Thyroid gland (tissue), 4 donors: ENCODE measurements around the gene RELT. TPM values are rescaled to one million over a fixed set of nuclear protein-coding genes. Genes with fewer than 3 reads are reported as not detected.

Experiments
- DNase-seq, 2 donors: peaks; one replicate each; pipeline ENCODE4 v3.0.0-alpha.2; 2019
- H3K27ac ChIP-seq, 3 donors: fragments of 200-600 bp; sonication (generic); 1 replicate in 2 of 3; 2 replicates in 1 of 3; pipeline ENCODE4 v1.5.1; 2016 to 2019; ENCODE audit warnings: mild to moderate bottlenecking in 1 of 3, moderate library complexity in 1 of 3
- H3K27me3 ChIP-seq: fragments of 200-600 bp; sonication (generic); one replicate; pipeline ENCODE4 v1.5.1; 2019
- H3K36me3 ChIP-seq, 2 donors: fragments of 200-600 bp; sonication (generic); one replicate each; pipeline ENCODE4 v1.5.1; 2016 to 2019
- H3K4me1 ChIP-seq, 2 donors: fragments of 200-600 bp; sonication (generic); one replicate each; pipeline ENCODE4 v1.5.1; 2017 to 2019
- H3K4me3 ChIP-seq, 3 donors: fragments of 200-600 bp; sonication (generic); replicated peaks in 1 of 3; 1 replicate in 2 of 3; 2 replicates in 1 of 3; pipeline ENCODE4 v1.5.1; 2016; ENCODE audit warnings: mild to moderate bottlenecking in 1 of 3
- H3K9me3 ChIP-seq: fragments of 200-600 bp; sonication (generic); one replicate; pipeline ENCODE4 v1.5.1; 2017
- POLR2A ChIP-seq, 2 donors: fragments of 450-650 bp; IDR thresholded peaks; one replicate each; pipeline ENCODE4 v1.6.1; 2017; ENCODE audit warnings: antibody characterized with exemption in 2 of 2, mild to moderate bottlenecking in 2 of 2, moderate library complexity in 1 of 2
- WGBS, 2 donors: methylation state at CpG; one replicate each; pipeline ENCODE4 v1.1.5; 2017; 5-methylcytosine and 5-hydroxymethylcytosine counted together
- intact Hi-C: fragments of 100-400 bp; cut with DNase I; formaldehyde crosslinking; loops from one replicate; pipeline ENCODE4 v1.15.1; 2023
- total RNA-seq, 4 donors: library from RNA; depleted of rRNA; stranded (reverse); fragments of >200 nt; gene quantifications; one replicate each; pipeline ENCODE4 v1.2.3, GENCODE V29; 2016
- TF ChIP-seq, protein P1 (sequence below), 6 experiments: fragments of 200-600 bp in 3 of 6; fragments of 450-650 bp in 3 of 6; sonication (generic) in 3 of 6; IDR thresholded peaks; one replicate each; pipeline ENCODE4 v1.5.1; 2016 to 2019; ENCODE audit warnings: antibody characterized with exemption in 6 of 6, mild to moderate bottlenecking in 2 of 6, inconsistent platforms in 1 of 6, moderate library complexity in 1 of 6

The RELT gene
- total RNA-seq, 4 donors from 2014 or later, result 1.6 to 3.5 (median 1.9) TPM

- intact Hi-C loops, result no loop called here
- 85 to 90% methylated on average over 17 to 19 of the region's 24 CpGs for WGBS, 2 donors
- no peak overlapping the region for H3K4me3 ChIP-seq
- H3K36me3 ChIP-seq, result peaks cover 53 to 54% of the 10 kb centered on the region in 2 donors
- TF ChIP-seq POLR2A (IDR thresholded peaks at IDR 0.05), result no peak
- TF ChIP-seq, protein P1, sequence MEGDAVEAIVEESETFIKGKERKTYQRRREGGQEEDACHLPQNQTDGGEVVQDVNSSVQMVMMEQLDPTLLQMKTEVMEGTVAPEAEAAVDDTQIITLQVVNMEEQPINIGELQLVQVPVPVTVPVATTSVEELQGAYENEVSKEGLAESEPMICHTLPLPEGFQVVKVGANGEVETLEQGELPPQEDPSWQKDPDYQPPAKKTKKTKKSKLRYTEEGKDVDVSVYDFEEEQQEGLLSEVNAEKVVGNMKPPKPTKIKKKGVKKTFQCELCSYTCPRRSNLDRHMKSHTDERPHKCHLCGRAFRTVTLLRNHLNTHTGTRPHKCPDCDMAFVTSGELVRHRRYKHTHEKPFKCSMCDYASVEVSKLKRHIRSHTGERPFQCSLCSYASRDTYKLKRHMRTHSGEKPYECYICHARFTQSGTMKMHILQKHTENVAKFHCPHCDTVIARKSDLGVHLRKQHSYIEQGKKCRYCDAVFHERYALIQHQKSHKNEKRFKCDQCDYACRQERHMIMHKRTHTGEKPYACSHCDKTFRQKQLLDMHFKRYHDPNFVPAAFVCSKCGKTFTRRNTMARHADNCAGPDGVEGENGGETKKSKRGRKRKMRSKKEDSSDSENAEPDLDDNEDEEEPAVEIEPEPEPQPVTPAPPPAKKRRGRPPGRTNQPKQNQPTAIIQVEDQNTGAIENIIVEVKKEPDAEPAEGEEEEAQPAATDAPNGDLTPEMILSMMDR (IDR thresholded peaks at IDR 0.05), result no peak
- no peaks in the 10 kb centered on the region for H3K4me1 ChIP-seq
- no peak for DNase-seq
- H3K9me3 ChIP-seq, result no peaks in the 10 kb centered on the region
- no peak overlapping the region for H3K27ac ChIP-seq
- no peaks in the 10 kb centered on the region for H3K27me3 ChIP-seq
These were observed 10.6 kb upstream of the RELT start for GRCh38 chr11:73365352-73366264.

- Histone ChIP-seq H3K4me3 (no peak overlapping the region), H3K36me3 (peaks cover 48 to 49% of the 10 kb centered on the region in 2 donors), H3K4me1 (no peaks in the 10 kb centered on the region), H3K27me3 (no peaks in the 10 kb centered on the region), H3K9me3 (no peaks in the 10 kb centered on the region), H3K27ac (no peak overlapping the region)
- 77 to 78% methylated on average over 4 of the region's 4 CpGs for WGBS, 2 donors
- TF ChIP-seq, protein P1 (IDR thresholded peaks at IDR 0.05), result no peak
- TF ChIP-seq POLR2A (IDR thresholded peaks at IDR 0.05), result no peak
- intact Hi-C loops, result no loop called here
- no peak for DNase-seq
These were observed 10.0 kb upstream of the RELT start for GRCh38 chr11:73366265-73366610.

DNA sequence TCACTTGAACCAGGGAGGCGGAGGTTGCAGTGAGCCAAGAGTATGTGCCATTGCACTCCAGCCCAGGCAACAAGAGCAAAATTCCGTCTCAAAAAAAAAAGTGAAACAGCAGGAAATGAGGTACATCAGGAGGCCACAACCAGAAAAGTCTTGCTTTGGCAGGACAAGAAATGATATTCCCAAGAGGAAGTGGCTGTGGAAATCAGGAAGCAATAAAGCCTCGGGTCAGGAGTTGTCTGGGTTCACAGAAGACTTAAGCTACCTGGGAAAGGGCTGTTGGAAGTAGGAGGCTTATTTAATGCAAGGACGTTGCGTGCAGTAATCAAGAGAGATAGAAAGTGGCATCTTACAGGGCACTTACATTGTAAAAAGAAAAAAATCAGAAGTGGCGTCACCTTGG, 9.2 kb upstream of the RELT start:
- Histone ChIP-seq H3K27ac (no peak overlapping the region), H3K9me3 (no peaks in the 10 kb centered on the region), H3K4me1 (no peaks in the 10 kb centered on the region), H3K27me3 (no peaks in the 10 kb centered on the region), H3K4me3 (no peak overlapping the region), H3K36me3 (peaks cover 42 to 47% of the 10 kb centered on the region in 2 donors)
- no peak for DNase-seq
- WGBS, 2 donors, result 78 to 79% methylated on average over 6 of the region's 6 CpGs
- TF ChIP-seq, protein P1 (IDR thresholded peaks at IDR 0.05), result no peak
- no peak for TF ChIP-seq POLR2A (IDR thresholded peaks at IDR 0.05)
- intact Hi-C loops, result no loop called here

- H3K27ac ChIP-seq, result no peak overlapping the region
- 83 to 86% methylated on average over 14 of the region's 20 CpGs for WGBS, 2 donors
- no peaks in the 10 kb centered on the region for H3K27me3 ChIP-seq
- no peaks in the 10 kb centered on the region for H3K4me1 ChIP-seq
- no peak overlapping the region for H3K4me3 ChIP-seq
- H3K9me3 ChIP-seq, result no peaks in the 10 kb centered on the region
- intact Hi-C loops, result no loop called here
- peaks cover 36 to 41% of the 10 kb centered on the region in 2 donors for H3K36me3 ChIP-seq
- TF ChIP-seq POLR2A (IDR thresholded peaks at IDR 0.05), result no peak
- TF ChIP-seq, protein P1 (IDR thresholded peaks at IDR 0.05), result no peak
- DNase-seq, result no peak
These were observed 8.6 kb upstream of the RELT start for GRCh38 chr11:73367482-73368024.

DNA sequence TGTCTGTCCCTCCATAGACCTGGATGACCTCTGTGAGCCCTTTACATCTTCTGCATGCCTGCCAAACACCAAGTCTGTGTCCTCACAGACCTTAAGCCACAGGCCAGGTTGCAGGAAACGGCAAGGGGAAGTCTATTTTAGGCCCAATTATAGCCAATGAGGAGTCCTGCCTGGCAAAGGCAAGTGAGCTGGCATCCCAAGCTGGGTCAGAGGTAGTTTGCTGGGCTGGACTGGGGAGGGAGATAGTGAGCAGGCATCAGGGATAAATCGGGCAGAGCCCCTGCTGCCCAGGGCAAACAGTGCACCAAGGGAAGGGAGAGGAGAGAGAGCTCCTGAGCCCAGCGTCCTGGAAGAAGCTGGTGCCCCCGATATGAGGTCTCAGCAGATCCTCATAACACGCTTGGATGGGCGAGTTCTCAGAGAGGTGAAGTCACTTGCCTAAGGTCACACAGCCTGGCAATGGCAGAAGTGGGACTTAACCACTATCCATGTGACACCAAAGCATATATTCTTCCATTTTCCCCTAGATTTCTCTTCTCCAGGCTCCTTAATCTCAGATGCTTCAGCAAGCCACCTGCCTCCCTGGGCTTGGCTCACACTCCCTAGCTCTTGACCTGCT, 3.7 kb upstream of the RELT start:
- no peak for DNase-seq
- Histone ChIP-seq H3K4me3 (no peak overlapping the region), H3K36me3 (peaks cover 2 to 6% of the 10 kb centered on the region in 2 donors), H3K4me1 (peaks cover 7 to 13% of the 10 kb centered on the region in 2 donors), H3K27ac (no peak overlapping the region), H3K27me3 (no peaks in the 10 kb centered on the region), H3K9me3 (no peaks in the 10 kb centered on the region)
- TF ChIP-seq POLR2A (IDR thresholded peaks at IDR 0.05), result no peak
- TF ChIP-seq, protein P1 (IDR thresholded peaks at IDR 0.05), result no peak
- intact Hi-C loops, result no loop called here
- 41 to 62% methylated on average over 6 of the region's 6 CpGs for WGBS, 2 donors
